ENCODE data around the gene SMC3.

- TF ChIP-seq EP300 (IDR thresholded peaks at IDR 0.05), result no peak
- no peak for TF ChIP-seq CTCF (IDR thresholded peaks at IDR 0.05)
- no peak for TF ChIP-seq POLR2A (IDR thresholded peaks at IDR 0.05)
- TF ChIP-seq POLR2AphosphoS5 (IDR thresholded peaks at IDR 0.05), result no peak
These were observed 67.2 kb downstream of the SMC3 start for GRCh38 chr10:110634527-110635209.
